ENCODE measurements around the gene GPR176.
A peak's percentile ranks its signal among the peaks of the same experiment; 100 is the strongest.

The GPR176 gene

GRCh38 chr15:39914977-39915376 is 5.1 kb downstream of the GPR176 start:
- Histone ChIP-seq H2AK5ac (ENCODE audit: low read length, severe bottlenecking) (no peak overlapping the region), H4K8ac (ENCODE audit: low read length) (no peak overlapping the region), H3K4me1 (ENCODE audit: control insufficient read depth, insufficient read depth, low read depth, low read length) (no peaks in the 10 kb centered on the region), H2BK15ac (ENCODE audit: low read depth, poor library complexity, severe bottlenecking) (no peak overlapping the region), H3K36me3 (ENCODE audit: control insufficient read depth in 1 of 2, insufficient read depth in 2 of 2, low read depth in 1 of 2, low read length in 2 of 2) (peaks cover 0 to 3% of the 10 kb centered on the region in 2 experiments), H3K4me3 (ENCODE audit: insufficient read depth in 1 of 2, low read depth in 1 of 2, low read length in 2 of 2) (no peak overlapping the region), H3K23ac (ENCODE audit: low read length in 2 of 2) (no peak overlapping the region), H4K91ac (ENCODE audit: low read length) (no peak overlapping the region), H3K27me3 (ENCODE audit: control insufficient read depth in 1 of 2, insufficient read depth in 1 of 2, low read length in 2 of 2) (no peaks in the 10 kb centered on the region), H3K14ac (ENCODE audit: low read length in 2 of 2) (no peak overlapping the region), H3K4ac (ENCODE audit: low read depth in 1 of 2, low read length in 2 of 2) (no peak overlapping the region), H2BK12ac (ENCODE audit: low read length in 2 of 2) (no peak overlapping the region), H2BK120ac (ENCODE audit: low read depth, low read length) (no peak overlapping the region), H2BK5ac (ENCODE audit: low read depth, low read length, poor library complexity, severe bottlenecking) (no peak overlapping the region), H3K27ac (ENCODE audit: low read length, poor library complexity, severe bottlenecking) (no peak overlapping the region), H3K79me1 (replicated peaks; ENCODE audit: low read length, poor library complexity, severe bottlenecking) (peaks cover 7% of the 10 kb centered on the region), H3K18ac (ENCODE audit: low read depth in 1 of 2, low read length in 2 of 2) (no peak overlapping the region), H3K9ac (ENCODE audit: low read length) (no peak overlapping the region), H2AFZ (ENCODE audit: low read depth, low read length) (no peak overlapping the region), H3K4me2 (ENCODE audit: low read length, poor library complexity, severe bottlenecking) (no peak overlapping the region), H3K9me3 (ENCODE audit: control insufficient read depth, low read length) (no peaks in the 10 kb centered on the region)
- DNase-seq: no peak
- WGBS: 98% methylated on average over 2 of the region's 2 CpGs

DNA sequence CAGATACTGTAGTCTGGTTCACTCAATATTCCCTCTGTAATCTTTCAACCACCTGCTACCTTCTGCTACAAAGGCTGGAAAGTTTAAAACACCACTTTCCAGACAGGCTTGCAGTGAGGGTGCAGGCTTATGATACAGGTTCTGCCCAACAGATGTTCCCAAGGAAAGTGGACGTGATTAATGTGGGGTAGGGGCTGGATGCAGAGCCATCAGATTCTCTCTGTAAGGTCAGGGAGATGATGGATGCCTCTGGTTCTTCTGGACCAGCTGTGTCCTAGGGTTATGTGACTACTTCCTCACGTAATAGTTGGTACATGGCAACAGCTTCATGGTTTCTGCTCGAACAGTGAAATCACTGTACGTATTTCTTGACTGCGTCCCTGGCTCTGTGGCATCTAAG is 11.1 kb downstream of the GPR176 start:
- Histone ChIP-seq H4K91ac (ENCODE audit: low read length) (no peak overlapping the region), H2AK5ac (ENCODE audit: low read length, severe bottlenecking) (no peak overlapping the region), H3K4me2 (ENCODE audit: low read length, poor library complexity, severe bottlenecking) (no peak overlapping the region), H3K36me3 (ENCODE audit: control insufficient read depth in 1 of 2, insufficient read depth in 2 of 2, low read depth in 1 of 2, low read length in 2 of 2) (peaks cover 4 to 5% of the 10 kb centered on the region in 2 experiments), H2BK12ac (ENCODE audit: low read length in 2 of 2) (no peak overlapping the region), H3K4me1 (ENCODE audit: control insufficient read depth, insufficient read depth, low read depth, low read length) (peaks cover 4% of the 10 kb centered on the region), H2BK5ac (ENCODE audit: low read depth, low read length, poor library complexity, severe bottlenecking) (no peak overlapping the region), H3K79me1 (replicated peaks; ENCODE audit: low read length, poor library complexity, severe bottlenecking) (peaks cover 30% of the 10 kb centered on the region), H3K14ac (ENCODE audit: low read length in 2 of 2) (no peak overlapping the region), H3K4ac (ENCODE audit: low read depth in 1 of 2, low read length in 2 of 2) (no peak overlapping the region), H2BK15ac (ENCODE audit: low read depth, poor library complexity, severe bottlenecking) (no peak overlapping the region), H4K8ac (ENCODE audit: low read length) (no peak overlapping the region), H2AFZ (ENCODE audit: low read depth, low read length) (no peak overlapping the region), H2BK120ac (ENCODE audit: low read depth, low read length) (no peak overlapping the region), H3K27ac (ENCODE audit: low read length, poor library complexity, severe bottlenecking) (no peak overlapping the region), H3K4me3 (ENCODE audit: insufficient read depth in 1 of 2, low read depth in 1 of 2, low read length in 2 of 2) (no peak overlapping the region), H3K9ac (ENCODE audit: low read length) (no peak overlapping the region), H3K23ac (ENCODE audit: low read length in 2 of 2) (no peak overlapping the region), H3K27me3 (ENCODE audit: control insufficient read depth in 1 of 2, insufficient read depth in 1 of 2, low read length in 2 of 2) (no peaks in the 10 kb centered on the region), H3K18ac (ENCODE audit: low read depth in 1 of 2, low read length in 2 of 2) (no peak overlapping the region), H3K9me3 (ENCODE audit: control insufficient read depth, low read length) (no peaks in the 10 kb centered on the region)
- 75% methylated on average over 5 of the region's 5 CpGs for WGBS
- no peak for DNase-seq

DNA sequence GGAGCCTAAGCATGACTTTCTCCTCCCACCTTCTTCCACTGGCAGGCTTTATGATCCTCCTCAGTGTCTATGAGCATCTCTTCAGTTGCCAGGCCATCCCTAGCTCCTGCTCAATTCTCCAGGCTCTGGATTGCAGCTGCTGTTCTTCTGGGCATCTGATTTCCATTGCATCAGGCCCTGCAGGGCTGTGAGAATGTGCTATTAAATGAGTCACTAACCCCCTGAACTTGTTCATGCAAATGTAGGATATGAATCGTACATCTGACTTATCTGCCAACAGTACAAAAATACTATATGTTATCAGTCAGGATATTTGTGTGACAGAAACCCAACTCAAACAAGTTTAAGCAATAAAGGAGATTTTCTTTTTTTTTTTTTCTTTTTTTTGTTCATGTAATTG is 11.9 kb downstream of the GPR176 start:
- Histone ChIP-seq H3K27me3 (ENCODE audit: control insufficient read depth in 1 of 2, insufficient read depth in 1 of 2, low read length in 2 of 2) (no peaks in the 10 kb centered on the region), H3K27ac (ENCODE audit: low read length, poor library complexity, severe bottlenecking) (no peak overlapping the region), H3K4me3 (ENCODE audit: insufficient read depth in 1 of 2, low read depth in 1 of 2, low read length in 2 of 2) (peak overlapping the region in 1 of 2 experiments; percentile 7), H3K36me3 (ENCODE audit: control insufficient read depth in 1 of 2, insufficient read depth in 2 of 2, low read depth in 1 of 2, low read length in 2 of 2) (peaks cover 5 to 7% of the 10 kb centered on the region in 2 experiments), H3K4ac (ENCODE audit: low read depth in 1 of 2, low read length in 2 of 2) (no peak overlapping the region), H2AK5ac (ENCODE audit: low read length, severe bottlenecking) (no peak overlapping the region), H3K18ac (ENCODE audit: low read depth in 1 of 2, low read length in 2 of 2) (no peak overlapping the region), H2BK120ac (ENCODE audit: low read depth, low read length) (no peak overlapping the region), H4K91ac (ENCODE audit: low read length) (no peak overlapping the region), H3K4me2 (ENCODE audit: low read length, poor library complexity, severe bottlenecking) (no peak overlapping the region), H2BK15ac (ENCODE audit: low read depth, poor library complexity, severe bottlenecking) (no peak overlapping the region), H3K79me1 (replicated peaks; ENCODE audit: low read length, poor library complexity, severe bottlenecking) (peaks cover 34% of the 10 kb centered on the region), H2BK12ac (ENCODE audit: low read length in 2 of 2) (no peak overlapping the region), H3K23ac (ENCODE audit: low read length in 2 of 2) (no peak overlapping the region), H3K9me3 (ENCODE audit: control insufficient read depth, low read length) (no peaks in the 10 kb centered on the region), H3K14ac (ENCODE audit: low read length in 2 of 2) (no peak overlapping the region), H2AFZ (ENCODE audit: low read depth, low read length) (no peak overlapping the region), H3K9ac (ENCODE audit: low read length) (peak overlapping the region; percentile 53), H3K4me1 (ENCODE audit: control insufficient read depth, insufficient read depth, low read depth, low read length) (peaks cover 4% of the 10 kb centered on the region), H4K8ac (ENCODE audit: low read length) (no peak overlapping the region), H2BK5ac (ENCODE audit: low read depth, low read length, poor library complexity, severe bottlenecking) (no peak overlapping the region)
- no CpG with 5 or more reads among the region's 1 CpG for WGBS
- DNase-seq: peak; percentile 91

GRCh38 chr15:39907216-39907615 is 12.8 kb downstream of the GPR176 start:
- Histone ChIP-seq H3K36me3 (ENCODE audit: control insufficient read depth in 1 of 2, insufficient read depth in 2 of 2, low read depth in 1 of 2, low read length in 2 of 2) (peaks cover 5 to 7% of the 10 kb centered on the region in 2 experiments), H2AK5ac (ENCODE audit: low read length, severe bottlenecking) (no peak overlapping the region), H3K9me3 (ENCODE audit: control insufficient read depth, low read length) (no peaks in the 10 kb centered on the region), H3K4me3 (ENCODE audit: insufficient read depth in 1 of 2, low read depth in 1 of 2, low read length in 2 of 2) (no peak overlapping the region), H3K4me1 (ENCODE audit: control insufficient read depth, insufficient read depth, low read depth, low read length) (peaks cover 4% of the 10 kb centered on the region), H3K18ac (ENCODE audit: low read depth in 1 of 2, low read length in 2 of 2) (no peak overlapping the region), H3K4ac (ENCODE audit: low read depth in 1 of 2, low read length in 2 of 2) (no peak overlapping the region), H3K14ac (ENCODE audit: low read length in 2 of 2) (no peak overlapping the region), H3K9ac (ENCODE audit: low read length) (no peak overlapping the region), H4K8ac (ENCODE audit: low read length) (no peak overlapping the region), H3K79me1 (replicated peaks; ENCODE audit: low read length, poor library complexity, severe bottlenecking) (peaks cover 36% of the 10 kb centered on the region), H4K91ac (ENCODE audit: low read length) (no peak overlapping the region), H2BK120ac (ENCODE audit: low read depth, low read length) (no peak overlapping the region), H2BK15ac (ENCODE audit: low read depth, poor library complexity, severe bottlenecking) (peak overlapping the region; percentile 21), H3K23ac (ENCODE audit: low read length in 2 of 2) (no peak overlapping the region), H2AFZ (ENCODE audit: low read depth, low read length) (no peak overlapping the region), H2BK12ac (ENCODE audit: low read length in 2 of 2) (no peak overlapping the region), H2BK5ac (ENCODE audit: low read depth, low read length, poor library complexity, severe bottlenecking) (no peak overlapping the region), H3K27ac (ENCODE audit: low read length, poor library complexity, severe bottlenecking) (no peak overlapping the region), H3K4me2 (ENCODE audit: low read length, poor library complexity, severe bottlenecking) (no peak overlapping the region), H3K27me3 (ENCODE audit: control insufficient read depth in 1 of 2, insufficient read depth in 1 of 2, low read length in 2 of 2) (no peaks in the 10 kb centered on the region)
- WGBS: 85% methylated on average over 3 of the region's 3 CpGs
- DNase-seq: no peak

All from mesenchymal stem cell (in vitro differentiated cells and primary cell).